OCI-LY1 (cell line): ENCODE data around the gene CNTROB.

Source experiments
- H2AFZ ChIP-seq: fragments of 200-600 bp; sonication (generic), shearing (Covaris generic); 2 replicates; pipeline ENCODE4 v1.6.0; 2014; ENCODE audit warnings: antibody characterized with exemption, mild to moderate bottlenecking, low read length
- H3F3A ChIP-seq: fragments of 200-600 bp; sonication (generic), shearing (Covaris generic); 2 replicates; pipeline ENCODE4 v1.6.0; 2014; ENCODE audit warnings: mild to moderate bottlenecking, antibody characterized with exemption, low read length, moderate library complexity; ENCODE audit not compliant: insufficient read depth
- H3K27ac ChIP-seq: fragments of 200-600 bp; sonication (generic); 2 replicates; pipeline ENCODE4 v1.5.1; 2014; ENCODE audit warnings: low read length, mixed run types, mild to moderate bottlenecking, low read depth; ENCODE audit not compliant: poor library complexity, severe bottlenecking
- H3K27me3 ChIP-seq: fragments of 200-600 bp; sonication (generic); 2 replicates; pipeline ENCODE4 v1.6.0; 2014; ENCODE audit warnings: antibody characterized with exemption, mild to moderate bottlenecking, low read length, moderate library complexity; ENCODE audit not compliant: insufficient read depth
- H3K36me3 ChIP-seq: fragments of 200-600 bp; sonication (generic); 2 replicates; pipeline ENCODE4 v1.6.1; 2014; ENCODE audit warnings: mild to moderate bottlenecking, antibody characterized with exemption, low read length, moderate library complexity, mixed read lengths; ENCODE audit not compliant: insufficient read depth
- H3K4me1 ChIP-seq: fragments of 200-600 bp; sonication (generic); 2 replicates; pipeline ENCODE4 v1.5.1; 2014; ENCODE audit warnings: mild to moderate bottlenecking, low read length, moderate library complexity; ENCODE audit not compliant: insufficient read depth, severe bottlenecking
- H3K4me2 ChIP-seq: fragments of 200-600 bp; sonication (generic), shearing (Covaris generic); 2 replicates; pipeline ENCODE4 v1.6.1; 2014; ENCODE audit warnings: low read length
- H3K4me3 ChIP-seq: fragments of 200-600 bp; sonication (generic); 2 replicates; pipeline ENCODE4 v1.5.1; 2014; ENCODE audit warnings: low read length, low read depth, mild to moderate bottlenecking, mixed read lengths; ENCODE audit not compliant: poor library complexity, severe bottlenecking
- H3K79me2 ChIP-seq: fragments of 200-600 bp; shearing (Covaris generic); 2 replicates; pipeline ENCODE4 v1.6.1; 2016; ENCODE audit warnings: mixed run types, low read length, mixed read lengths; ENCODE audit not compliant: insufficient read depth
- H3K9ac ChIP-seq: fragments of 200-600 bp; sonication (generic), shearing (Covaris generic); 2 replicates; pipeline ENCODE4 v1.6.1; 2014; ENCODE audit warnings: mild to moderate bottlenecking, low read length, mixed read lengths
- H3K9me2 ChIP-seq: fragments of 200-600 bp; sonication (generic), shearing (Covaris generic); 2 replicates; pipeline ENCODE4 v1.6.1; 2014; ENCODE audit warnings: low read depth, mild to moderate bottlenecking, low read length, mixed read lengths
- H3K9me3 ChIP-seq: fragments of 200-600 bp; shearing (Covaris generic); 2 replicates; pipeline ENCODE4 v1.6.1; 2014; ENCODE audit warnings: low read length, mixed read lengths
- H4K20me1 ChIP-seq: fragments of 200-600 bp; sonication (generic), shearing (Covaris generic); 2 replicates; pipeline ENCODE4 v1.6.0; 2016; ENCODE audit warnings: mild to moderate bottlenecking, low read length; ENCODE audit not compliant: insufficient read depth
- EZH2 ChIP-seq: fragments of 200-600 bp; sonication (generic), shearing (Covaris generic); IDR thresholded peaks from 2 replicates; pipeline ENCODE4 v1.8.0; 2017; ENCODE audit warnings: borderline replicate concordance, mixed run types, mild to moderate bottlenecking, antibody characterized with exemption, low read length, moderate library complexity, mixed read lengths
- TF ChIP-seq, protein P1 (sequence below): fragments of 200-600 bp; sonication (generic), shearing (Covaris generic); IDR thresholded peaks from 2 replicates; pipeline ENCODE4 v1.5.1; 2017; ENCODE audit warnings: mild to moderate bottlenecking, antibody characterized with exemption, low read length, moderate library complexity, mixed read lengths

The CNTROB gene

DNA sequence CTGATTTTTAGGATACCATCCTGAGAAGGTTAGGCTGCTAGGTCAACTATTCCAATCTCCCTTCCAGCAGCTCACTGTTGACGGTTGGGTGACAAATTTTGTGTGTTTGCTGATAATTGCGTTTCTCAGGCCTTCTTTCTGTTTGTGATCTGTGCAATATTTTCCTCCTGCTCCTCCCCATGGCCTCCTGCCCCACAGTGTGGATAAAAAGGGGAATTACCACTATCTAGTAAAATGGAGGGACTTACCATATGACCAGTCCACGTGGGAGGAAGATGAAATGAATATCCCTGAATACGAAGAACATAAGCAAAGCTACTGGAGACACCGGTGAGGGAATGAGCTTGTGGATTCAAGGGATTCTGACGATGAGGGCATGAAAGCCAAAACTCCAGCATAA lies 34.2 kb upstream of the CNTROB start:
- H3K9me3 ChIP-seq, result no peaks in the 10 kb centered on the region
- no peaks in the 10 kb centered on the region for H3K4me1 ChIP-seq
- H3K36me3 ChIP-seq, result peaks cover 96% of the 10 kb centered on the region
- no peaks in the 10 kb centered on the region for H3F3A ChIP-seq
- no peak overlapping the region for H3K4me2 ChIP-seq
- H3K79me2 ChIP-seq, result no peaks in the 10 kb centered on the region
- H3K27me3 ChIP-seq, result no peaks in the 10 kb centered on the region
- no peaks in the 10 kb centered on the region for H3K9me2 ChIP-seq
- no peaks in the 10 kb centered on the region for H4K20me1 ChIP-seq
- H3K27ac ChIP-seq, result no peak overlapping the region
- no peak overlapping the region for H2AFZ ChIP-seq
- H3K4me3 ChIP-seq, result no peak overlapping the region
- TF ChIP-seq, protein P1, sequence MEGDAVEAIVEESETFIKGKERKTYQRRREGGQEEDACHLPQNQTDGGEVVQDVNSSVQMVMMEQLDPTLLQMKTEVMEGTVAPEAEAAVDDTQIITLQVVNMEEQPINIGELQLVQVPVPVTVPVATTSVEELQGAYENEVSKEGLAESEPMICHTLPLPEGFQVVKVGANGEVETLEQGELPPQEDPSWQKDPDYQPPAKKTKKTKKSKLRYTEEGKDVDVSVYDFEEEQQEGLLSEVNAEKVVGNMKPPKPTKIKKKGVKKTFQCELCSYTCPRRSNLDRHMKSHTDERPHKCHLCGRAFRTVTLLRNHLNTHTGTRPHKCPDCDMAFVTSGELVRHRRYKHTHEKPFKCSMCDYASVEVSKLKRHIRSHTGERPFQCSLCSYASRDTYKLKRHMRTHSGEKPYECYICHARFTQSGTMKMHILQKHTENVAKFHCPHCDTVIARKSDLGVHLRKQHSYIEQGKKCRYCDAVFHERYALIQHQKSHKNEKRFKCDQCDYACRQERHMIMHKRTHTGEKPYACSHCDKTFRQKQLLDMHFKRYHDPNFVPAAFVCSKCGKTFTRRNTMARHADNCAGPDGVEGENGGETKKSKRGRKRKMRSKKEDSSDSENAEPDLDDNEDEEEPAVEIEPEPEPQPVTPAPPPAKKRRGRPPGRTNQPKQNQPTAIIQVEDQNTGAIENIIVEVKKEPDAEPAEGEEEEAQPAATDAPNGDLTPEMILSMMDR, result no peak
- no peak for TF ChIP-seq EZH2
- H3K9ac ChIP-seq, result no peak overlapping the region

DNA sequence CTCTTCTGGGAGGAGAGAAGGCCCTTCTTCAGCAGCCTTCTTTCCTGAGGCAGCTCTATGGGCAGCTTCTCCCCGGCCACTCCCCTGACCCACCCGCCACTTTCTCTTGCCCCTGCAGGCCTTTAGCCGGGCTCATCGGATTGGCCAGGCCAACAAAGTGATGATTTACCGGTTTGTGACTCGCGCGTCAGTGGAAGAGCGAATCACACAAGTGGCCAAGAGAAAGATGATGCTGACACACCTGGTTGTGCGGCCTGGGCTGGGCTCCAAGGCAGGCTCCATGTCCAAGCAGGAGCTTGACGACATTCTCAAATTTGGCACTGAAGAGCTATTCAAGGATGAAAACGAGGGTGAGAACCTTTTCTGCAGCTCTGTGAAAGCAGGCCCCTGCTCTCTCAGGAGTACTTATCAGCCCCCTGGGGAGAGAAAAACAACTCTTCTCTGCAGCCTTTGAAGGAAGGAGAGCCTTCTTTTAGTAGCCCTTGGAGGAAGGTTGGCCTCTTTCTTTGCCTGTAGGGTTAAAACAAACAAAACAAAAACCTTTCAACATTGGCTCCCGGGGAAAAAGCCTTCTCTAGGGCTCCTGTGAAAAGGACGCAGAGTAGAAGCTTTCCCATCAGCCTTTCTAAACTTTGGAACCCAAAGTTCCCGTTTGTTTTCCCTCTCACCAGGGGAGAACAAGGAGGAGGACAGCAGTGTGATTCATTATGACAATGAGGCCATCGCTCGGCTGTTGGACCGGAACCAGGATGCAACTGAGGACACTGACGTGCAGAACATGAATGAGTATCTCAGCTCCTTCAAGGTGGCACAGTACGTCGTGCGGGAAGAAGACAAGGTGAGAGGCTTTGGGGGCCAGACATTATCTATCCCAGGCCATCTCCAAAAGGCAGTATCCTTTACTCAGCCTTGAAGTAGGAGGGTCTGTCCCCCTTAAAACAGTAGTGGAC lies 28.6 kb upstream of the CNTROB start:
- H3K9ac ChIP-seq, result no peak overlapping the region
- no peak overlapping the region for H3K4me2 ChIP-seq
- no peaks in the 10 kb centered on the region for H3K27me3 ChIP-seq
- no peaks in the 10 kb centered on the region for H3K9me2 ChIP-seq
- no peaks in the 10 kb centered on the region for H3K79me2 ChIP-seq
- TF ChIP-seq, protein P1, result no peak
- TF ChIP-seq EZH2, result no peak
- H3K36me3 ChIP-seq, result peaks cover 100% of the 10 kb centered on the region
- H3K27ac ChIP-seq, result no peak overlapping the region
- no peaks in the 10 kb centered on the region for H4K20me1 ChIP-seq
- H3F3A ChIP-seq, result no peaks in the 10 kb centered on the region
- no peaks in the 10 kb centered on the region for H3K4me1 ChIP-seq
- H3K9me3 ChIP-seq, result no peaks in the 10 kb centered on the region
- H2AFZ ChIP-seq, result no peak overlapping the region
- H3K4me3 ChIP-seq, result no peak overlapping the region

DNA sequence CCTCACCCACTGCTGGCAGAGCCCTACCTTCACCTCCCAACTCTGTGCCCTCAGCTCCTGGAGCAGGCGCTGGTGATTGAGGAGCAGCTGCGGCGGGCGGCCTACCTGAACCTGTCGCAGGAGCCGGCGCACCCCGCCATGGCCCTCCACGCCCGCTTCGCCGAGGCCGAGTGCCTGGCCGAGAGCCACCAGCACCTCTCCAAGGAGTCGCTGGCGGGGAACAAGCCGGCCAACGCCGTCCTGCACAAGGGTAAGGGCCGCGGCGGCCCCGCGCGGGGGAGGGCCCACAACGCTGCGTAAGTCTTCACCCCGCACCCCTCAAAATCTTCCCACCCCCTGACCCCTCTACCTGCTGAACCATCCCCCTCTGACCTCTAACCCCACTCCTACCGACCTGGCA lies 22.9 kb upstream of the CNTROB start:
- Histone ChIP-seq H3K4me3 (no peak overlapping the region), H2AFZ (no peak overlapping the region), H3K27me3 (no peaks in the 10 kb centered on the region), H3K36me3 (peaks cover 84% of the 10 kb centered on the region), H3K4me1 (no peaks in the 10 kb centered on the region), H3K4me2 (no peak overlapping the region), H3K9ac (no peak overlapping the region), H3K9me3 (no peaks in the 10 kb centered on the region), H3K79me2 (no peaks in the 10 kb centered on the region), H3F3A (no peaks in the 10 kb centered on the region), H3K9me2 (no peaks in the 10 kb centered on the region), H3K27ac (no peak overlapping the region), H4K20me1 (no peaks in the 10 kb centered on the region)
- TF ChIP-seq EZH2, result no peak
- TF ChIP-seq, protein P1, result no peak
